GM12878 (cell line): ENCODE data around the gene TOP2A. TPM values are rescaled to one million over a fixed set of nuclear protein-coding genes. Genes with fewer than 3 reads are reported as not detected.

Experiments used
- ATAC-seq: fragments of 200-7000 bp; cut with Tn5 transposase; 3 replicates; pipeline ENCODE4 v1.9.1; 2020; ENCODE audit warnings: mild to moderate bottlenecking, moderate library complexity
- BruUV-seq: library from RNA; stranded (reverse); fragments of 400-500 nt; replicated peaks from 2 replicates; lab custom pipeline; 2021; lab: Mats Ljungman, UMichigan
- CTCF ChIA-PET: fragments of 300-600 bp; sonication (Branson Sonifier 250); formaldehyde crosslinking; extraction: SDS; loops from one replicate; lab custom pipeline; 2021; ENCODE audit warnings: inconsistent platforms; lab: Yijun Ruan, JAX
- POLR2A ChIA-PET: fragments of 350-600 bp; formaldehyde crosslinking; extraction: SDS; loops from one replicate; lab custom pipeline; 2021; ENCODE audit warnings: inconsistent platforms; lab: Charles Lee
- RAD21 ChIA-PET: fragments of 300-600 bp; sonication (Branson Sonifier 250); formaldehyde crosslinking; loops from one replicate; lab custom pipeline; 2023; ENCODE audit warnings: antibody characterized with exemption; ENCODE audit not compliant: unreplicated experiment; lab: Charles Lee
- SMC1A ChIA-PET: fragments of 300-600 bp; sonication (Branson Sonifier 250); formaldehyde crosslinking; loops from one replicate; lab custom pipeline; 2023; ENCODE audit not compliant: unreplicated experiment, uncharacterized antibody; lab: Charles Lee
- DNase-seq: peaks from one replicate; pipeline ENCODE4 v3.0.0-alpha.2; 2011; ENCODE audit warnings: low read depth, low spot score
- FAIRE-seq: peaks from 3 replicates; lab custom pipeline; 2011; peaks lifted over from hg19 to GRCh38; lab: Jason Lieb, UNC
- H2AFZ ChIP-seq: 2 replicates; pipeline ENCODE4 v1.6.0; 2011; ENCODE audit warnings: low read depth, low read length, control low read depth; ENCODE audit not compliant: control insufficient read depth
- H3K27ac ChIP-seq: 2 replicates; pipeline ENCODE4 v1.5.1; 2011; ENCODE audit warnings: control low read depth; ENCODE audit not compliant: control insufficient read depth, insufficient read depth
- H3K27me3 ChIP-seq, 2 experiments: replicated peaks in 1 of 2; 2 replicates each; pipeline versions ENCODE4 v1.6.0 to v1.6.1; 2011; ENCODE audit warnings: low read length in 1 of 2; ENCODE audit not compliant: control insufficient read depth in 2 of 2, insufficient read depth in 2 of 2
- H3K36me3 ChIP-seq, 2 experiments: 2 replicates each; pipeline ENCODE4 v1.5.1; 2011; ENCODE audit warnings: low read length in 1 of 2; ENCODE audit not compliant: control insufficient read depth in 2 of 2, insufficient read depth in 2 of 2
- H3K4me1 ChIP-seq: 2 replicates; pipeline ENCODE4 v1.6.1; 2011; ENCODE audit warnings: mild to moderate bottlenecking, low read length, moderate library complexity, mixed read lengths; ENCODE audit not compliant: control insufficient read depth, insufficient read depth
- H3K4me2 ChIP-seq: 2 replicates; pipeline ENCODE4 v1.6.0; 2011; ENCODE audit warnings: control low read depth; ENCODE audit not compliant: control insufficient read depth, insufficient read depth
- H3K4me3 ChIP-seq: fragments of 200-600 bp; sonication (generic); 2 replicates; pipeline ENCODE4 v1.5.1; 2016
- H3K79me2 ChIP-seq: 2 replicates; pipeline ENCODE4 v1.6.0; 2011; ENCODE audit warnings: low read length; ENCODE audit not compliant: control insufficient read depth, insufficient read depth
- H3K9ac ChIP-seq: 2 replicates; pipeline ENCODE4 v1.8.0; 2011; ENCODE audit warnings: low read length, control low read depth, mixed read lengths; ENCODE audit not compliant: control insufficient read depth, insufficient read depth
- H3K9me3 ChIP-seq: replicated peaks from 3 replicates; pipeline ENCODE4 v1.5.1; 2011; ENCODE audit warnings: mild to moderate bottlenecking, low read length; ENCODE audit not compliant: control insufficient read depth, insufficient read depth
- H4K20me1 ChIP-seq: 2 replicates; pipeline ENCODE4 v1.6.0; 2011; ENCODE audit not compliant: control insufficient read depth, insufficient read depth
- SMARCA5 ChIP-seq: fragments of 450-650 bp; IDR thresholded peaks from 2 replicates; pipeline ENCODE4 v1.6.1; 2017; ENCODE audit warnings: mild to moderate bottlenecking
- WGBS: methylation state at CpG from one replicate; pipeline ENCODE4 v1.1.6; 2016; ENCODE audit warnings: low lambda C conversion rate; ENCODE audit not compliant: insufficient replicate concordance, insufficient coverage; ENCODE audit errors: missing lambda C conversion rate; 5-methylcytosine and 5-hydroxymethylcytosine counted together
- in situ Hi-C: fragments of 300-500 bp; cut with MboI; formaldehyde crosslinking; loops from 9 replicates; pipeline ENCODE4 v1.14.3; 2018; ENCODE audit warnings: mixed read lengths
- intact Hi-C: fragments of 100-400 bp; cut with micrococcal nuclease; formaldehyde crosslinking; loops from one replicate; pipeline ENCODE4 v1.14.2; 2022; ENCODE audit not compliant: unreplicated experiment
- polyA plus RNA-seq, 11 experiments: library from polyadenylated mRNA; depleted of rRNA in 4 of 11; unstranded in 6 of 11; stranded (reverse) in 5 of 11; fragments of >200 nt; fragmentation: Nextera tagmentation in 4 of 11; fragmentation: Illumina TruSeq in 1 of 11; extraction: Ambion mirVana in 4 of 11; extraction: Trizol in 1 of 11; gene quantifications; 1 replicate in 1 of 11; 2 replicates in 10 of 11; pipeline versions ENCODE4 v1.2.1 to v1.2.3, GENCODE V29; 2011 to 2016; ENCODE audit warnings: inconsistent platforms in 2 of 11, missing spikeins in 2 of 11, low read depth in 1 of 11
- total RNA-seq, 4 experiments: library from RNA; depleted of rRNA in 3 of 4; stranded (reverse); fragments of >200 nt in 3 of 4; fragmentation: Illumina TruSeq in 1 of 4; extraction: Trizol in 1 of 4; gene quantifications; 2 replicates each; pipeline versions ENCODE4 v1.2.1 to v1.2.3, GENCODE V29; 2013 to 2021
- TF ChIP-seq, protein P1 (sequence below), 3 experiments: IDR thresholded peaks in 2 of 3; conservative IDR thresholded peaks in 1 of 3; 2 replicates each; pipeline ENCODE4 v1.5.1; 2011; ENCODE audit warnings: low read depth in 3 of 3, low read length in 3 of 3, mild to moderate bottlenecking in 3 of 3, control low read depth in 2 of 3, moderate library complexity in 2 of 3, inconsistent platforms in 1 of 3, mixed read lengths in 1 of 3; ENCODE audit not compliant: control insufficient read depth in 2 of 3, insufficient read depth in 1 of 3; ENCODE audit errors: extremely low read depth in 1 of 3

Gene TOP2A
- total and polyA plus RNA-seq, 10 of the 15 experiments (the other 5 are each of a cell fraction or from before 2014, with no cell fraction given), result 117 to 275 (median 232) TPM

DNA sequence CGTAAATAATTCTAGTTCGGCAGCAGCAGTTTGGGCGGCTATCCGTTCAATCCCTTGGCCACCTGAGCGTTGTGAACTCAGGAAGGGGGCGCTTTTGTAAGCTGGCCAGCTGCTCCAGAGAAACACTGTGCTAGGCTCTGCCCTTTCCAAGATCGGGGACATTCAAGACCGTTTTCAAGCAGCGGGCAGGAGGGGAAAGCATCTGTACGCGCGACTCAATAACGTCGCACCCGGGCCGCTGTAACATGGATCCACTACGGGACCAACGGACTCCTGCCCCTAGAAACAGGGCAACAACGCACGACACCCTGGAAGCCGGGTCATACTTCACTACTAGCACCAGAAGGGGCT is 463 bp downstream of the TOP2A start:
- Histone ChIP-seq H3K79me2 (peaks cover 30% of the 10 kb centered on the region), H4K20me1 (no peaks in the 10 kb centered on the region), H2AFZ (peak overlapping the region; percentile 76), H3K9ac (peak overlapping the region; percentile 79), H3K36me3 (peaks cover 0 to 3% of the 10 kb centered on the region in 2 experiments; a peak in 1 of 4 replicates), H3K27ac (peak overlapping the region; percentile 62), H3K9me3 (no peaks in the 10 kb centered on the region), H3K4me1 (no peaks in the 10 kb centered on the region; the same call in 1 of the 2 replicates), H3K4me2 (peak overlapping the region; percentile 69), H3K27me3 (no peaks in the 10 kb centered on the region), H3K4me3 (peak overlapping the region; percentile 94)
- in situ Hi-C loops (no loop called here), intact Hi-C loops (loop anchor here (10.0 kb wide), 1 partner anchor 102 kb away; no protein-coding TSS in a partner anchor)
- 1% methylated on average over 21 of the region's 21 CpGs for WGBS
- DNase-seq (no peak), FAIRE-seq (no peak), ATAC-seq (peak; percentile 47)
- TF ChIP-seq, protein P1, sequence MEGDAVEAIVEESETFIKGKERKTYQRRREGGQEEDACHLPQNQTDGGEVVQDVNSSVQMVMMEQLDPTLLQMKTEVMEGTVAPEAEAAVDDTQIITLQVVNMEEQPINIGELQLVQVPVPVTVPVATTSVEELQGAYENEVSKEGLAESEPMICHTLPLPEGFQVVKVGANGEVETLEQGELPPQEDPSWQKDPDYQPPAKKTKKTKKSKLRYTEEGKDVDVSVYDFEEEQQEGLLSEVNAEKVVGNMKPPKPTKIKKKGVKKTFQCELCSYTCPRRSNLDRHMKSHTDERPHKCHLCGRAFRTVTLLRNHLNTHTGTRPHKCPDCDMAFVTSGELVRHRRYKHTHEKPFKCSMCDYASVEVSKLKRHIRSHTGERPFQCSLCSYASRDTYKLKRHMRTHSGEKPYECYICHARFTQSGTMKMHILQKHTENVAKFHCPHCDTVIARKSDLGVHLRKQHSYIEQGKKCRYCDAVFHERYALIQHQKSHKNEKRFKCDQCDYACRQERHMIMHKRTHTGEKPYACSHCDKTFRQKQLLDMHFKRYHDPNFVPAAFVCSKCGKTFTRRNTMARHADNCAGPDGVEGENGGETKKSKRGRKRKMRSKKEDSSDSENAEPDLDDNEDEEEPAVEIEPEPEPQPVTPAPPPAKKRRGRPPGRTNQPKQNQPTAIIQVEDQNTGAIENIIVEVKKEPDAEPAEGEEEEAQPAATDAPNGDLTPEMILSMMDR (IDR thresholded peaks at IDR 0.05 in 2 of 3, conservative IDR thresholded peaks at IDR 0.05 in 1 of 3; ENCODE audit: control insufficient read depth in 2 of 3, extremely low read depth in 1 of 3, insufficient read depth in 1 of 3, low read depth in 3 of 3, low read length in 3 of 3), result peak in 1 of 3 experiments; percentile 17; a peak in 1 of 6 replicates
- no peak for TF ChIP-seq SMARCA5
- POLR2A ChIA-PET, result interaction anchor here (0.7 to 3.8 kb wide), 12 partner anchors 8 to 402 kb away, joined by 3 to 21 read pairs (median 4); no protein-coding TSS in a partner anchor
- SMC1A ChIA-PET, result interaction anchor here (0.7 to 10.1 kb wide), 16 partner anchors 9 to 1246 kb away, joined by 3 to 106 read pairs (median 4); no protein-coding TSS in a partner anchor
- CTCF ChIA-PET, result interaction anchor here (1.0 to 5.5 kb wide), 25 partner anchors 8 to 277 kb away, joined by 3 to 86 read pairs (median 7); partner anchors contain the start of genes CASC3, IGFBP4, RARA and WIPF2
- TSS peak; percentile 77 for BruUV-seq
- RAD21 ChIA-PET, result interaction anchor here (0.9 to 4.8 kb wide), 24 partner anchors 9 to 304 kb away, joined by 3 to 88 read pairs (median 4); partner anchors contain the start of gene IGFBP4
